Measurements from ENCODE around the gene PLEKHH1. TPM values are rescaled to one million over a fixed set of nuclear protein-coding genes. Genes with fewer than 3 reads are reported as not detected.

PLEKHH1 gene
- total RNA-seq, 1 donor from 2014 or later: 10.1 TPM

- H3K4me3 Mint-ChIP-seq: no peak overlapping the region
- no peak overlapping the region for H3K9ac ChIP-seq
- H3K36me3 ChIP-seq: no peaks in the 10 kb centered on the region
Observed at GRCh38 chr14:67576216-67576955, 43.3 kb downstream of the PLEKHH1 start.

DNA sequence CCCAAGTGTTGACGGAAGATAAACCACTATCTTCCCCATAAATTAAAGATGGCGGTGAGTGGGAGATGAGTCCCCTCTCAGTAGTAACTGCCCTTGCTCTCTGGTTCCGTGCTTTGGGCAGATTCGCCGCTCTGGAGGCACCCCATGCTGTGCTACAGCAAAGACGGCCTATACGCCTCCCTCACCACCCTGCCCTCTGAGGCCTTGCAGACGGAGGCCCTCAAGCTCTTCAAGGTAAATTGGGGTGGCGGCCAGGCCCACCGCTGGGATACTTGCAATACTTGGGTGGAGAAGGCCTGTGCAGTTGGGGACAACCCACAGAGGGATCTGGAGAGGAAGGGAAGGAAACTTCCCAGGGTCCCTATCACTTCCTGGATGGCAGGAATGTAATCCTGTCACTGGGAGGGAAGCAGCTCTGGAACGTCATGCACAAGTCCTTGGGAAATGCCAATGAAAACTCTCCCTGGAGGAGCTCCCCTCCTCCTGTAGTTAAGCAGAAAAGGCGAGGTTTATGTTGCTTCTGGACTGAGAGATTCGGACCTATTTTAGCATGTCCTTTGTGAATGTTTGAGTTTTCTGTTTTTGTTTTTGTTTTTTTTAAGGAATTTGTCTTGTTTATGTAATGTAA is 44.2 kb downstream of the PLEKHH1 start:
- no peak overlapping the region for H3K4me3 ChIP-seq
- peaks cover 4% of the 10 kb centered on the region for H3K27me3 Mint-ChIP-seq (ENCODE audit: insufficient read depth, low read depth)
- no peak overlapping the region for H3K4me3 Mint-ChIP-seq
- H3K4me1 Mint-ChIP-seq: no peaks in the 10 kb centered on the region
- no peak overlapping the region for H3K27ac ChIP-seq
- H2AFZ ChIP-seq (replicated peaks): no peak overlapping the region
- TF ChIP-seq CTCF (IDR thresholded peaks at IDR 0.05) (no peak), EZH2phosphoT487 (IDR thresholded peaks at IDR 0.05) (no peak), EZH2 (IDR thresholded peaks at IDR 0.05) (no peak)
- no peak overlapping the region for H3K4me2 ChIP-seq
- no peaks in the 10 kb centered on the region for H3K9me3 Mint-ChIP-seq
- no peaks in the 10 kb centered on the region for H3F3A ChIP-seq (ENCODE audit: low read depth)
- H3K4me1 ChIP-seq: no peaks in the 10 kb centered on the region
- no peaks in the 10 kb centered on the region for H3K36me3 Mint-ChIP-seq
- no peaks in the 10 kb centered on the region for H3K27me3 ChIP-seq
- no peaks in the 10 kb centered on the region for H4K20me1 ChIP-seq (ENCODE audit: low read depth)
- H3K9me3 ChIP-seq (ENCODE audit: low read depth): no peaks in the 10 kb centered on the region
- H3K9ac ChIP-seq: no peak overlapping the region
- no peak for DNase-seq (ENCODE audit: low spot score)
- peak overlapping the region; percentile 57 for H3K27ac Mint-ChIP-seq
- H3K36me3 ChIP-seq: no peaks in the 10 kb centered on the region
- no peaks in the 10 kb centered on the region for H3K79me2 ChIP-seq (ENCODE audit: low read depth)

More at GRCh38 chr14:67576216-67576955, 43.3 kb downstream of the PLEKHH1 start:
- peaks cover 5% of the 10 kb centered on the region for H3K27me3 Mint-ChIP-seq (ENCODE audit: insufficient read depth, low read depth)
- H3K27ac Mint-ChIP-seq: no peak overlapping the region
- Histone ChIP-seq H3K27me3 (no peaks in the 10 kb centered on the region), H3K9me3 (ENCODE audit: low read depth) (no peaks in the 10 kb centered on the region), H3K4me1 (no peaks in the 10 kb centered on the region), H3K4me2 (no peak overlapping the region), H4K20me1 (ENCODE audit: low read depth) (no peaks in the 10 kb centered on the region), H3K4me3 (no peak overlapping the region), H3K27ac (no peak overlapping the region), H3K79me2 (ENCODE audit: low read depth) (no peaks in the 10 kb centered on the region), H2AFZ (replicated peaks) (no peak overlapping the region), H3F3A (ENCODE audit: low read depth) (no peaks in the 10 kb centered on the region)
- peaks cover under 1% of the 10 kb centered on the region for H3K4me1 Mint-ChIP-seq
- H3K36me3 Mint-ChIP-seq: no peaks in the 10 kb centered on the region
- no peak for DNase-seq (ENCODE audit: low spot score)
- TF ChIP-seq EZH2 (IDR thresholded peaks at IDR 0.05) (no peak), EZH2phosphoT487 (IDR thresholded peaks at IDR 0.05) (no peak), CTCF (IDR thresholded peaks at IDR 0.05) (no peak)
- H3K9me3 Mint-ChIP-seq: no peaks in the 10 kb centered on the region

GRCh38 chr14:67577909-67578749 is 45.0 kb downstream of the PLEKHH1 start:
- DNase-seq (ENCODE audit: low spot score): no peak
- H3K36me3 ChIP-seq: no peaks in the 10 kb centered on the region
- H3K79me2 ChIP-seq (ENCODE audit: low read depth): no peaks in the 10 kb centered on the region
- Mint-ChIP-seq H3K36me3 (no peaks in the 10 kb centered on the region), H3K27me3 (ENCODE audit: insufficient read depth, low read depth) (peaks cover 2% of the 10 kb centered on the region), H3K27ac (no peak overlapping the region), H3K4me1 (no peaks in the 10 kb centered on the region), H3K9me3 (no peaks in the 10 kb centered on the region), H3K4me3 (no peak overlapping the region)
- H3K4me3 ChIP-seq: no peak overlapping the region
- no peaks in the 10 kb centered on the region for H3K27me3 ChIP-seq
- no peaks in the 10 kb centered on the region for H3K4me1 ChIP-seq
- no peak overlapping the region for H3K4me2 ChIP-seq
- no peak overlapping the region for H3K27ac ChIP-seq
- H2AFZ ChIP-seq (replicated peaks): no peak overlapping the region
- no peaks in the 10 kb centered on the region for H4K20me1 ChIP-seq (ENCODE audit: low read depth)
- no peak overlapping the region for H3K9ac ChIP-seq
- no peaks in the 10 kb centered on the region for H3F3A ChIP-seq (ENCODE audit: low read depth)
- TF ChIP-seq EZH2phosphoT487 (IDR thresholded peaks at IDR 0.05) (no peak), EZH2 (IDR thresholded peaks at IDR 0.05) (no peak), CTCF (IDR thresholded peaks at IDR 0.05) (no peak)
- no peaks in the 10 kb centered on the region for H3K9me3 ChIP-seq (ENCODE audit: low read depth)
